Vagina (tissue), 2 donors: ENCODE data around the gene IL2RA. TPM values are rescaled to one million over a fixed set of nuclear protein-coding genes. Genes with fewer than 3 reads are reported as not detected.

Source experiments
- DNase-seq, 2 donors: peaks; one replicate each; pipeline ENCODE4 v3.0.0-alpha.2; 2017; ENCODE audit errors: extremely low spot score in 2 of 2
- H3K27ac ChIP-seq: fragments of 200-600 bp; sonication (generic); one replicate; pipeline ENCODE4 v1.5.1; 2019
- H3K27me3 ChIP-seq: fragments of 200-600 bp; sonication (generic); one replicate; pipeline ENCODE4 v1.5.1; 2019
- H3K36me3 ChIP-seq, 2 donors: fragments of 200-600 bp; sonication (generic); one replicate each; pipeline ENCODE4 v1.5.1; 2017 to 2019
- H3K4me1 ChIP-seq: fragments of 200-600 bp; sonication (generic); one replicate; pipeline ENCODE4 v1.5.1; 2019
- H3K4me3 ChIP-seq, 2 donors: fragments of 200-600 bp; sonication (generic); 1 replicate in 1 of 2; 2 replicates in 1 of 2; pipeline ENCODE4 v1.5.1; 2016 to 2019
- H3K9me3 ChIP-seq: fragments of 200-600 bp; sonication (generic); one replicate; pipeline ENCODE4 v1.5.1; 2019
- POLR2A ChIP-seq, 2 donors: fragments of 450-650 bp; IDR thresholded peaks; one replicate each; pipeline ENCODE4 v1.6.1; 2017; ENCODE audit warnings: antibody characterized with exemption in 2 of 2, mild to moderate bottlenecking in 2 of 2, moderate library complexity in 2 of 2
- POLR2AphosphoS5 ChIP-seq, 2 donors: sonication (generic); formaldehyde crosslinking; IDR thresholded peaks; one replicate each; pipeline ENCODE4 v1.9.0; 2017; ENCODE audit warnings: antibody characterized with exemption in 2 of 2, mild to moderate bottlenecking in 2 of 2, low read depth in 1 of 2; ENCODE audit not compliant: insufficient read depth in 1 of 2
- intact Hi-C: fragments of 100-400 bp; cut with DNase I; formaldehyde crosslinking; loops from one replicate; pipeline ENCODE4 v1.15.1; 2023
- total RNA-seq: library from RNA; depleted of rRNA; stranded (reverse); fragments of >200 nt; gene quantifications from one replicate; pipeline ENCODE4 v1.2.3, GENCODE V29; 2016
- TF ChIP-seq, protein P1 (sequence below), 3 experiments: fragments of 450-650 bp in 2 of 3; fragments of 200-600 bp in 1 of 3; sonication (generic) in 1 of 3; IDR thresholded peaks; one replicate each; pipeline ENCODE4 v1.5.1; 2017 to 2019; ENCODE audit warnings: antibody characterized with exemption in 3 of 3, mild to moderate bottlenecking in 2 of 3, moderate library complexity in 2 of 3

Gene IL2RA
- total RNA-seq, 1 donor from 2014 or later, result not detected

DNA sequence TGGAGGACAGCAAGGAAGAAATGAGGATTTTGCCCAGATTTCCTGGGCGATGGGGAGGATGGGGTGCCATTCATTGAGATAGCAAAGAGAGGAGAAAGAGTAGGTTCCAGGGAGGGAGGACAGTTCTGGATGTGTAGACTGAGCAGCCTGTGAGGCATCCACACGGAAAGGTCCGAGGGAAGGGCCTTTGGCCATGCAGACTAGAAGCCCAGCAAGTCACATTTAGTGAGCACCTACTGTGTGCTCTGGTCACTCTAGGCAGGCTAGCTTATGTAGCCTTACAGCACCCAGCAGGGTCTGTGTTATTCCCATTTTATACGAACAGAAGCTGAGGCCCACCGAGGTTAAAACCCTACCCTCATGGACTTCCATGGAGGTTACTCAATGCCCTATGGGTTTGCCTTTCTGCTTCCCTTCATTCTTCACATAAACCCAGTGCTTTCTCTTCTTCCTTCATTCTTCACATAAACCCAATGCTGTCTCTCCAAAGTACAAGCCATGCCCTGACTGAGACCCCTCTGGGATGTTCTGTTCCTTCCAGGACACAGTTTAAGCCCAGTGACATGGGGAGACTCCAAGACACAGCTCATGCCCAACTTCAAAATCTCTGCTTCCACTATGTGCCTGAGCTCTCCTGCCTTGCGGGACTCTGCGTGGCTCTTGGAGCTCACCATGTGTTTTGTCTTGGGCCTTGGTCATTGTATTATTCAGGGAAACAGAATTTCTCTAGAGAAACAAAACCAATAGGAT is 13.7 kb downstream of the IL2RA start:
- DNase-seq, result peak in 1 of 2 donors; percentile 40
- no peaks in the 10 kb centered on the region for H3K27me3 ChIP-seq
- peaks cover 8% of the 10 kb centered on the region for H3K4me1 ChIP-seq
- H3K27ac ChIP-seq, result no peak overlapping the region
- intact Hi-C loops, result no loop called here
- no peak overlapping the region for H3K4me3 ChIP-seq
- TF ChIP-seq, protein P1, sequence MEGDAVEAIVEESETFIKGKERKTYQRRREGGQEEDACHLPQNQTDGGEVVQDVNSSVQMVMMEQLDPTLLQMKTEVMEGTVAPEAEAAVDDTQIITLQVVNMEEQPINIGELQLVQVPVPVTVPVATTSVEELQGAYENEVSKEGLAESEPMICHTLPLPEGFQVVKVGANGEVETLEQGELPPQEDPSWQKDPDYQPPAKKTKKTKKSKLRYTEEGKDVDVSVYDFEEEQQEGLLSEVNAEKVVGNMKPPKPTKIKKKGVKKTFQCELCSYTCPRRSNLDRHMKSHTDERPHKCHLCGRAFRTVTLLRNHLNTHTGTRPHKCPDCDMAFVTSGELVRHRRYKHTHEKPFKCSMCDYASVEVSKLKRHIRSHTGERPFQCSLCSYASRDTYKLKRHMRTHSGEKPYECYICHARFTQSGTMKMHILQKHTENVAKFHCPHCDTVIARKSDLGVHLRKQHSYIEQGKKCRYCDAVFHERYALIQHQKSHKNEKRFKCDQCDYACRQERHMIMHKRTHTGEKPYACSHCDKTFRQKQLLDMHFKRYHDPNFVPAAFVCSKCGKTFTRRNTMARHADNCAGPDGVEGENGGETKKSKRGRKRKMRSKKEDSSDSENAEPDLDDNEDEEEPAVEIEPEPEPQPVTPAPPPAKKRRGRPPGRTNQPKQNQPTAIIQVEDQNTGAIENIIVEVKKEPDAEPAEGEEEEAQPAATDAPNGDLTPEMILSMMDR (IDR thresholded peaks at IDR 0.05), result no peak
- TF ChIP-seq POLR2AphosphoS5 (IDR thresholded peaks at IDR 0.05; ENCODE audit: insufficient read depth in 1 of 2, low read depth in 1 of 2) (no peak), POLR2A (IDR thresholded peaks at IDR 0.05) (no peak)
- no peaks in the 10 kb centered on the region for H3K9me3 ChIP-seq
- H3K36me3 ChIP-seq, result no peaks in the 10 kb centered on the region

DNA sequence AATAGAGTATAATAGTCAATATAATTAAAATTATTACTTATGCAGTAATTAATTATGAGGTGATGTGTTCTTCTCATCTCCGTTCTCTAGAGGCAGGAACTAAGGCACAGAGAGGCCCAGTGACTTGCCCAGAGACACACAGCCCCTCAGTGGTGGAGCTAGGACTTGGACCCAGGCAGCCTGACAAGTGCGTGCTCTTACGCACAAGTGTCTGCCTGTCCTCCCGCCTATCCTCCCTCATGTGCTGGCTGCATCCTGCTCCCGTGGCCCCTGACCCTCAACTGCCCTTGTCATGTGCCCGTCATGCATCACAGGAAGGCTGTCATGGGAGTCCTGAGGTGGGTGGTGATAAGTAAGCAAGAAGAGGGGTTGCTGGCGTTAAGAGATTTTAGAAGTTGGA is 14.3 kb downstream of the IL2RA start:
- Histone ChIP-seq H3K4me1 (peaks cover 8% of the 10 kb centered on the region), H3K27me3 (no peaks in the 10 kb centered on the region), H3K27ac (no peak overlapping the region), H3K36me3 (no peaks in the 10 kb centered on the region), H3K9me3 (no peaks in the 10 kb centered on the region), H3K4me3 (no peak overlapping the region)
- intact Hi-C loops, result no loop called here
- peak in 1 of 2 donors; percentile 43 for DNase-seq
- TF ChIP-seq POLR2AphosphoS5 (IDR thresholded peaks at IDR 0.05; ENCODE audit: insufficient read depth in 1 of 2, low read depth in 1 of 2) (no peak), POLR2A (IDR thresholded peaks at IDR 0.05) (no peak)
- TF ChIP-seq, protein P1 (IDR thresholded peaks at IDR 0.05), result no peak

DNA sequence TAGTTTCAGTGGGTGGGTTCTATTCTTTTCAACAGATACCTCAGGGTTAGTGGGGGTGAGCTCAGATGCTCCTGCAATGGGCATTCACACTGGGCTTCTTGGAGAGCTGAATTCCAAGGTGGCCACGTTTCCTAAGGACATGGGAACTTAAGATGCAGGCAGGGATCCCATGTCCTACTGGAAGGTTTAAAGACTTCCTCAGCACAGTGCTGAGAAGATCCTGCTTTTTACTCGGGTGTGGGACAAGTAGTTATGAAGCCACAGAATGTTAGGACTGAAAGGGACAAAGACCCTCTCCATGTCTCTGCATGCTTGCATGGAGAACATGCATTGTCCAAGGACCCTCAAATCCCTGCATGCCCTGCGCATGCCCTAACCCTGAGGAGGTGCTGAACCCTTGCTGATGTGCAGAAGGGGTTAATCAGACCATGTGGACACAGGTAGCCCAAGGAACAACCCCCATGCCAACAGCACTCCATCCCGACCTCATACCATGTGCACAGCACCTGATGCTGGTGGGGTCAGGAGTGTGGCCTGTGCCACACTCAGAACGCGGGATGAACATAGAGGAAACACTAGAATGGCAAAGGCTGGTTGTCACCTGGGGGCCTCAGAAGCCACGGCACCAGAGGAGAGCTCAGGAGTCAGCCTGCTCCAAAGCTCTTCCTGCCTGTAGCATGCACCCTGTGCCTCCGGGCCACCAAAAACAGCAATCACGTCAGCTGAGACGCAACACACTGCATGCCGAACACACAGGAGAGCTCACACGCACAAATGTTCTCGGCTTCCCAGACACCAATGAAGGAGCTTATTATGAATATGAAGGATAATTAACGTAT is 15.2 kb downstream of the IL2RA start:
- no peak overlapping the region for H3K4me3 ChIP-seq
- TF ChIP-seq POLR2A (IDR thresholded peaks at IDR 0.05) (no peak), POLR2AphosphoS5 (IDR thresholded peaks at IDR 0.05; ENCODE audit: insufficient read depth in 1 of 2, low read depth in 1 of 2) (no peak)
- TF ChIP-seq, protein P1 (IDR thresholded peaks at IDR 0.05), result no peak
- no peaks in the 10 kb centered on the region for H3K36me3 ChIP-seq
- intact Hi-C loops, result no loop called here
- peak in 1 of 2 donors; percentile 43 for DNase-seq
- H3K27me3 ChIP-seq, result no peaks in the 10 kb centered on the region
- no peak overlapping the region for H3K27ac ChIP-seq
- H3K9me3 ChIP-seq, result no peaks in the 10 kb centered on the region
- H3K4me1 ChIP-seq, result peaks cover 8% of the 10 kb centered on the region

DNA sequence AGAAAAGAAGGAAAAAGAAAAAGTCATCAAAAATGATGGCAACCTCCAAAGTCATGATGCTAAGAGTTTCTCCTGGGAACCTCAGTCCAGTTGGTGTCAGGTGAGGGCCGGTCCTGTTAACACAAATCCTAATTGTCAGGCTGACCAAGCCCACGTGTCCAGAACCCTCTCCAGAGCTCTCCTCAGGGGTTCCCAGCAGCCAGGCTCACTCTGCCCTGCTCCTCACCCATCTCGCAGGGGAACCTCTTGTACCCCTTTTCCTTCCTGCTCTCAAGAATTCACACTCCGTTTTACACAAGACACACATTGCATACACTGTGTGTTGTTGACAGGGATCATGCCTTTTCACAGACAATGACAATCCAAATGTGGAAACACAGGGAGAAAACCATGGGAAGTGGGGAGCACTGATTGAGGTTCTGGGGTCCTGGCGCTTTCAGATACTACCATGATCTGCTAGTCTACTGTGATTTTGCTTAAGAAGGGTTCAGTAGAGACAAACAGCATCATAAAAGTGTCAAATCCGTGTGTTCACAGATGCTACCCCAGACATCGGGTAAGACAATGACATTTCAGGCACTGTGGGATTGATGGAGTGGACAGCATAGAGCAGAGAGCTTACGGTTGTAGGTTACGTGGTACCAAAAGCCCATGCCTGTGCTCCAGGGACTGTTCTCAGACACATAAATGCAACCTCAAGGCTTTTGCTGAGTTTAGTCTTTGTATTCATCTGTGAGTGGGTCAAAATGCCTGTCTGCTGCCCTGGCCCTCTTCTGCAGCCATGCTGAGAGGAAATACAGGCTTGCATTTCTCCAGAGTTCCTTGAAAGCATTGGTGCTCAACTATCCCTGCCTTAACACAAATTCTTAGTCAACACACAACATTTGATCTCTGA is 16.0 kb downstream of the IL2RA start:
- Histone ChIP-seq H3K4me3 (no peak overlapping the region), H3K27ac (no peak overlapping the region)
- DNase-seq, result peak; percentile 37 to 70

More for the DNA sequence above, 16.0 kb downstream of the IL2RA start:
- no peak for TF ChIP-seq POLR2A (IDR thresholded peaks at IDR 0.05)
- TF ChIP-seq POLR2AphosphoS5 (IDR thresholded peaks at IDR 0.05; ENCODE audit: insufficient read depth in 1 of 2, low read depth in 1 of 2), result no peak
- TF ChIP-seq, protein P1 (IDR thresholded peaks at IDR 0.05), result no peak
- Histone ChIP-seq H3K4me1 (peaks cover 8% of the 10 kb centered on the region), H3K36me3 (no peaks in the 10 kb centered on the region), H3K9me3 (no peaks in the 10 kb centered on the region), H3K27me3 (no peaks in the 10 kb centered on the region)
- intact Hi-C loops, result no loop called here
